Stimulated activated CD4-positive, alpha-beta T cell treated with anti-CD3 and anti-CD28 coated beads, TNF-alpha, amount 100 ng/mL, for 24 hours (primary cell): ENCODE data around the gene CCDC201.
"Not testable (repeated sequence)": the region's sequence is repeated elsewhere in the genome, so short reads cannot be mapped to it uniquely, and the experiment has no call there.

Experiments used
- DNase-seq, 3 experiments: peaks; one replicate each; pipeline ENCODE4 v3.0.0-alpha.2; 2020; ENCODE audit warnings: low read depth in 3 of 3

Gene CCDC201

DNA sequence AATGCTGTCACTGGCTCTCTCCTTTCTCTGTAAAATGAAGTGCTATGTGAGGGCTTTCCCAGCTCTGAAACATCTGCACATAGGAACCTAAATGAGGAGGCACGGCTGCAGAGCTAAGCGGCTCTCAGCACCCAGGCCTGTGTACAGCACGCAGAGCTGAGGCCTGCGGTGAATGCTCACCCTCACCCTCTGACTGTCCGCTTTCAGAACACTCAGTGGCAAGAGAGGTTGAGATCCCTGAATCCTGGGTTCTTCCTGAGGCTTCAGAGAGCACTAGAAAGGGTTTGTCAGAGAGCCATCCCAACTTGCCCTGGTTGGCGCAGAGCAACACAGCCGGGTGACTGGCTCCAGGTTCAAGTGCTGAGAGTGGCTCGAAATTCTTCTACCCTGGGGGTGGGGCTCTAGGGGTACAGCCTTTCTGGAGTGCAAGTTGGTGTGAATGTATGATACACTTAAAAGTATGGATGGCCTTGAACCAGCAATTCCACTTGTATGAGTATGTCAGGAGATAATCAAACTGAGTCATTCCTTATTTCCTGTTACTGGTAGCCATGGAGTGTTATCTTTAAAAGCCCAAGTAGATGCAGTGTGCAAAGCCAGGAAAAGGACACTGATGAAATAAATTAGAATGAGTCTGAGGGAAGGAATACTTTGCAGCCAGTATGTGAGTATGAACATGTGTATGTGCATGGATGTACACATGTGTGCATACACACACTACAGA is 1.7 kb upstream of the CCDC201 start:
- no peak for DNase-seq

GRCh38 chr7:45873355-45873754 is 473 bp upstream of the CCDC201 start:
- no peak for DNase-seq

DNA sequence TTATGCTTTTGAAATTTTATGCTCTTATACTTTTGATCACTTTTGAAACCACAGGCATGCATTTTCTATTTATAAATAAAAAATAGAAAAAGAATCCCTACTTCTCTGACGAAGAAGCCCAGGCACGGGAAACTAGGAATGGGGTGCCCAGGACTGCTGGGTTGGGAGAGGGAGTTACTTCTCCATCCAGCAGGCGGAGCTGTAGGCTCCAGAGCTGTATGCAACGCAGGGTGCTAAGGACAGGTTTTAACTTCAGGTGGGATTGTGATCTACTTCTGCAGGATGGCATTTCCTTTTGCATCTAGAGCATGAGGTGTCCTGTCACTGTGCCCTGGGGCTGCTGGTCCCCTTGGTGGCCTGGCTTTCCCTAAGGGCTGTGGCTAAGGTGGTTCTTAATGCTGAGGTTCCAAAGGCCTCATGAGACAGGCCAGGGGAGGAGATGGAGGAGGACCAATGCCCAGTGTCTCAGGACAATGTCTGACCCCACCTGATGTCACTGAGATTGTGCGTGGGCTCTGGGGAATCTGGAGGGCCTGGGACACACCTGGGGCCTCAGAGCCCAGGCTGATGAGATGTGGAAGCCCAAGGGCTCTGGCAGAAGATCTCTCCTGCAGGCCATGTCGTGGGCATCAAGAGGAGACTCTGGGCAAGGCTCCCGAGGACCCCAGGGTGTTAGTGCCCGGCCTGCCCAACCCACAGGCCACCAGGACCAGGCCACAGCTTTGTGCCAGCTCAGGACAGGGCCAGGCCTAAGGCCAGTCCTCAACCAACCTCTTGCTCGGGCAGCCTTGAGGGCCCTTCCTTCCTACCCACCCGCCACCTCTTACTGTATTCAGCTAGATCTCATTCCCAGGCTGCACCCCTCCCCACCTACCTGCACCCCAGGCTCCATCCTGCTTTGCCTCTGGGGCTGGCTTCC is 507 bp downstream of the CCDC201 start:
- no peak for DNase-seq

- no peak for DNase-seq
These were observed 3.5 kb downstream of the CCDC201 start for GRCh38 chr7:45869426-45869825.

DNA sequence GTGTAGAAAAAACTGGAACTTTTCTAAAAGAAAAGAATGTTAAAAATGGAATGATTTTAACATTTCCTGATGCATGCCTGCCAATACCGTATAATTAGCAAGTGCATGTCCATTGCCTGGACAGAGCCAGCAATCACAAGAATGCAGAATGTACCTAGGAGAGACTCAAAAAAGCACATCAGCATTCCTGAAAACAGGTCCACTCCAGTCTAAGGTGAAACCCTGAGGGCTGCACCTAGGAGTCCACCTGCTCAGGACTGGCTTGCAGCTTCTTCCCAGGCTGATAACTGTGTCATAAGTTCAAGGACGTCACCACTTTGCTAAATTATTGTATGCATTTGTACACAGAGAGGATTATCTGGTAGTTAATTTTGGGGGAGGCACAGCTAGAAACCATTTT is 5.4 kb downstream of the CCDC201 start:
- no peak for DNase-seq

GRCh38 chr7:45865594-45866410 is 7.1 kb downstream of the CCDC201 start:
- no peak for DNase-seq

DNA sequence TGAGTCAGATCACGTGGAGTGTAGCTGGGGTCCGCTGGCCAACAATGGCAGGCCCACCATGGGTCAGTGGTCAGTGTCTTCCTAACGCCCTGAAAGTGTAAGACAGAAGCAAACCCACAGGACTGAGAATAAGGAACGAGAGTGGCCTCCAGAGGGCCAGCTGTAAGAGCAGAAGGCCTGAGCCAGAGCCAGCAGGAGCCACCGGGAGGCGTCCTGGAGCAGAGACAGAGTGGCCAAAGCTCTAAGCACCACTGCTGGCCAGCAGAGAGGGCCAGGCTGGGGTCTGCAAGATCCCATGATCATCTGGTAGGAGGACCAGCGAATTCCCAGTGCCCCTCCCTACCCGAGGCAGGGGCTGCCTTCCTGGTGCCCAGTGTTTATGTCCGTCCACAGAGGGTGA is 9.2 kb downstream of the CCDC201 start:
- DNase-seq = no peak

GRCh38 chr7:45856888-45857287 is 16.0 kb downstream of the CCDC201 start:
- DNase-seq = not testable (repeated sequence)

- not testable (repeated sequence) for DNase-seq
These were observed 17.2 kb downstream of the CCDC201 start for GRCh38 chr7:45855680-45856079.

- not testable (repeated sequence) for DNase-seq
These were observed 19.4 kb downstream of the CCDC201 start for GRCh38 chr7:45853491-45853890.

- DNase-seq = not testable (repeated sequence)
These were observed 19.9 kb downstream of the CCDC201 start for GRCh38 chr7:45852984-45853383.

DNA sequence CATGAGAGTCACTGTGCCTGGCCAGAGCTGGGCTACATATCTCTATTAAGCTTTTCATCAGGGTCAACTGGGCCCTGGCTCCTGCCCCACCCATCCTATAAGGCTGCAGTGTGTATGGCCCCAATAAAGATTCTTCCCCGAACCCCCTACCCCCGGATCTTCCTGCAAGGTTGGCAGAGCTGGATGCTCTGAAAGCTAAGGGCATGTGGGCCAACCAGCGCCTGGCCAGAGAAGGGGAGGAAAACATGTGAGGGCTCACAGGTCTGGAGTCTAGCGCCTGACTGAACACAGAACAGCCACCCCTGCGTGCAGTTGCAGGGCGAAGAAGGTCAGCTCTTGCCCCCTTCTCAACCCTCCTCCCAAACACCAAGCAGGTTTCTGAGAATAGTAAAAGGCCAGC is 24.1 kb downstream of the CCDC201 start:
- not testable (repeated sequence) for DNase-seq

- not testable (repeated sequence) for DNase-seq
These were observed 26.3 kb downstream of the CCDC201 start for GRCh38 chr7:45846536-45846935.

DNA sequence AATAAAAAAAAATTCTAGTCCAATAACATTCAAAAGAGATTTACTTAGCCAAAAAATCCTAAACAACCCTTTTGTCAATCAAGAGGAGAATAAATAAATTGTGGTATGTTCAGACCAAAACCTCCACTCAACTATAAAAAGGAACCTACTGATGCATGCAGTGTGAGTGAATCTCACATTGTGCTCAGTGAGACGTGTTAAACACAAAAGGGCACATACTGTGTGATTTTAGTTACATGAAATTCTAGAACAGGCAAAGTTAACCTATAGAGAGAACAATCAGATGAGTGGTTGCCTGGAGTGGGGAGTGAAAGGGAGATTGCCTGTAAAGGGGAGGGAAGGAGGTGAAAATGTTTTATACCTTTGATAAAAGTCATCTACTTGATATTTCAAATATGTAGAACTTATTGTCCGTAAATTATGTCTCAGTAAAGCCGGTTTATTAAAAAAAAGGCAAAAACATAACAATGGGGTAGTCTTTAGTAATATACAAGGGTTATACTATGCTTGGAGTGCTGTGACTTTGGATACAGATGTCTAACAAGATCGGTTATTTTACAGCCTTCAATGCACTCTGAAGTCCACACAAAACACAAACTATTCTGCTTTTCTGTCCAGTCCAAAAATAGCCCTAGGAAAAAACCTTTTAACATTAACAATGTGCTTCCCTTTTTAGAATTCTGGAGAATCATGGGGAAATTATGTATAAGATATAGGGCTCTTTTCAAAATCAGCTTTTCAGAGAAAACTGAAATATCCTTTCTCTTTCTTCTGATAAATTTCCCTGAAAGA is 30.8 kb downstream of the CCDC201 start:
- not testable (repeated sequence) for DNase-seq

DNA sequence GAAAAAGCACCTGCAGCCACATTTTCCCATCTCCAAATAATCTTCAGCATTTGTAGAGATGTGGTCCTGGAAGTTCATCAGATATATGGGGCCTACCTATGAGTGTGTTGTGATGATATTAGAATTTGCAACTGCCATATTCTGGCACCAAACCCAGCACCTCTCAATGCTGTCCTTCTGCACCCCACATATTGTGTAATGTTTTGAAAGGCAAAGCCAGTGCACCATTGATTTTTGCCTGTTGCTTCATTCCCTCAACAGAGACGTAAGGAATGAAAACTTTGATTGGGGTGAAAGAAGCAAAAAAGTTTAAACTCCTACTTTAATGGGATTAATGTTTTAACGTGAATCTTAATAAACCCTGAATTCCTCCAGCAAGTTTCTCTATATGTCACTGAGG is 34.0 kb downstream of the CCDC201 start:
- not testable (repeated sequence) for DNase-seq

GRCh38 chr7:45832433-45833177 is 40.3 kb downstream of the CCDC201 start:
- DNase-seq = not testable (repeated sequence)

DNA sequence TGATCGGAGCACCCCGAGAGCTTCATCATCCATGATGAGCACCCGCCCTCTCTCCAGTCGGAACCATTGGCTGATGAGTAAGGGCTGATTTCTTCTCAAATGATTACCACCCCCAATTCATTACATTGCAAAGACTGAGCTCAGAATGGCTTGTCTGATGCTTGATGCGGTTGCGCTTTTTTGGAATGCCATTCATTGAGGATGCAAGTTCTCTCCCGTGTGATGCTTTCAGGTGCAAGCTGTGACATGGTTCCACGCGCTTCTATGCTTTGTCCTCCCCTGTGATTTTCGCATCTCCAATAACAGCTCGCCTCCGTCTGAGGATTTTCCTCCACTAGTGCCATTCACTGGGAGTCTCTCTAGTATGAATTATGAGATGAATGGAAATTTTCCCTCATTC is 43.0 kb downstream of the CCDC201 start:
- not testable (repeated sequence) for DNase-seq

DNA sequence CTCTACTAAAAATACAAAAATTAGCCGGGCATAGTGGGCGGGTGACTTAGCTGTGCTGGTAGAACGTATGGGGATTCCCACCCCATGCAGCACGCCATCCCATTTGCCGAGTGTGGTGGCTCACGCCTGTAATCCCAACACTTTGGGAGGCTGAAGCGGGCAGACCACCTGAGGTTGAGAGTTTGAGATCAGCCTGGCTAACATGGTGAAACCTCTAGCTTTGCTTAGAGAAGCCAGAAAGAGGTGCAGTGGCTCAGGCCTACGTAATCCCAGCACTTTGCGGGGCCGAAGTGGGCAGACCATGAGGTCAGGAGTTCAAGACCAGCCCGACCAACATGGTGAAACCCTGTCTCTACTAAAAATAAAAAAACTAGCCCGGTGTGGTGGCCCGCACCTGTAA is 45.2 kb downstream of the CCDC201 start:
- not testable (repeated sequence) for DNase-seq

DNA sequence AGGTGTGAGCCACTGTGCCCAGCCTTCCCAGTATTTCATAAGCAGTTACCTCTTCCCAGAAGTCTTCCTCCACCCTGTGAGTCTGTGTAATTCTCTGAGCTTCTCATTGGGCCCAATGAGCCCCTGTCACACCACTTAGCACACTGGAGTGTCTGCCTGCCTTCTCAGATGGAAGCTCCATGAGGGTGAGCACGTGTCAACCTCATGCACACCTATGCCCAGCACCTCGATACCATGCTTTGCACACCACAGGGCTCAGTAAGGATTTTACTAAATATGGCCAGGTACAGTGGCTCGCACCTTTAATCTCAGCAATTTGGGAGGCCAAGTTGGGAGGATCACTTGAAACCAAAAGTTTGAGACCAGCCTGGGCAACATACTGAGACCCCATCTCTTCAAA is 46.3 kb downstream of the CCDC201 start:
- DNase-seq = not testable (repeated sequence)

- not testable (repeated sequence) for DNase-seq
These were observed 54.1 kb downstream of the CCDC201 start for GRCh38 chr7:45818763-45819162.
